ENCODE data around the gene TTLL9.

Gene TTLL9

GRCh38 chr20:31868853-31869672 lies 1.4 kb upstream of the TTLL9 start:
- Histone ChIP-seq H3K36me3 (replicated peaks) (no peaks in the 10 kb centered on the region), H3K27ac (no peak overlapping the region), H3K27me3 (replicated peaks) (peaks cover 31% of the 10 kb centered on the region), H3K4me3 (ENCODE audit: low read depth, low read length) (no peak overlapping the region)
- in situ Hi-C loops (cut with HindIII; ENCODE audit: low pct_ligation_motif_present, low sequenced_read_pairs) = no loop called here
- DNase-seq = no peak
- TF ChIP-seq, protein P1, sequence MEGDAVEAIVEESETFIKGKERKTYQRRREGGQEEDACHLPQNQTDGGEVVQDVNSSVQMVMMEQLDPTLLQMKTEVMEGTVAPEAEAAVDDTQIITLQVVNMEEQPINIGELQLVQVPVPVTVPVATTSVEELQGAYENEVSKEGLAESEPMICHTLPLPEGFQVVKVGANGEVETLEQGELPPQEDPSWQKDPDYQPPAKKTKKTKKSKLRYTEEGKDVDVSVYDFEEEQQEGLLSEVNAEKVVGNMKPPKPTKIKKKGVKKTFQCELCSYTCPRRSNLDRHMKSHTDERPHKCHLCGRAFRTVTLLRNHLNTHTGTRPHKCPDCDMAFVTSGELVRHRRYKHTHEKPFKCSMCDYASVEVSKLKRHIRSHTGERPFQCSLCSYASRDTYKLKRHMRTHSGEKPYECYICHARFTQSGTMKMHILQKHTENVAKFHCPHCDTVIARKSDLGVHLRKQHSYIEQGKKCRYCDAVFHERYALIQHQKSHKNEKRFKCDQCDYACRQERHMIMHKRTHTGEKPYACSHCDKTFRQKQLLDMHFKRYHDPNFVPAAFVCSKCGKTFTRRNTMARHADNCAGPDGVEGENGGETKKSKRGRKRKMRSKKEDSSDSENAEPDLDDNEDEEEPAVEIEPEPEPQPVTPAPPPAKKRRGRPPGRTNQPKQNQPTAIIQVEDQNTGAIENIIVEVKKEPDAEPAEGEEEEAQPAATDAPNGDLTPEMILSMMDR (IDR thresholded peaks at IDR 0.05; ENCODE audit: low read depth, low read length, missing control alignments) = no peak

DNA sequence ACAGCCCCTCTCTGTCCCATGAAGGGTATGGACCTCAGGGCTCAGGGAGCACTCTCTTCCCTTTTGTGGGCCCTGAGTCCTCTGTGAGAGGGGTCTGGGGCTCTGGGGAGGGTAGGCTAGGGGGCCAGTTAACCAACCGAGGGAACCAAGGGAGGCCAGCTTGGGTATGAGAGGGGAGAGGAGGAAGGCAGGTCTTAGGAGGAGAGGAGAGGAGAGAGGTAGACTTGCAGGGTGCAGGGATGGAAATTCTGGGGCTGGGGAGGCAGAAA lies 827 bp upstream of the TTLL9 start:
- TF ChIP-seq, protein P1 (IDR thresholded peaks at IDR 0.05; ENCODE audit: low read depth, low read length, missing control alignments) = no peak
- in situ Hi-C loops (cut with HindIII; ENCODE audit: low pct_ligation_motif_present, low sequenced_read_pairs) = no loop called here
- DNase-seq = no peak
- H3K27me3 ChIP-seq (replicated peaks) = peaks cover 31% of the 10 kb centered on the region
- no peak overlapping the region for H3K4me3 ChIP-seq (ENCODE audit: low read depth, low read length)
- no peaks in the 10 kb centered on the region for H3K36me3 ChIP-seq (replicated peaks)
- H3K27ac ChIP-seq = no peak overlapping the region

- in situ Hi-C loops (cut with HindIII; ENCODE audit: low pct_ligation_motif_present, low sequenced_read_pairs) = no loop called here
- Histone ChIP-seq H3K4me3 (ENCODE audit: low read depth, low read length) (peak overlapping the region; percentile 42), H3K27me3 (replicated peaks) (peaks cover 31% of the 10 kb centered on the region), H3K36me3 (replicated peaks) (no peaks in the 10 kb centered on the region), H3K27ac (no peak overlapping the region)
- DNase-seq = no peak
- TF ChIP-seq, protein P1 (IDR thresholded peaks at IDR 0.05; ENCODE audit: low read depth, low read length, missing control alignments) = no peak
Observed at GRCh38 chr20:31870726-31871617, 538 bp downstream of the TTLL9 start.

DNA sequence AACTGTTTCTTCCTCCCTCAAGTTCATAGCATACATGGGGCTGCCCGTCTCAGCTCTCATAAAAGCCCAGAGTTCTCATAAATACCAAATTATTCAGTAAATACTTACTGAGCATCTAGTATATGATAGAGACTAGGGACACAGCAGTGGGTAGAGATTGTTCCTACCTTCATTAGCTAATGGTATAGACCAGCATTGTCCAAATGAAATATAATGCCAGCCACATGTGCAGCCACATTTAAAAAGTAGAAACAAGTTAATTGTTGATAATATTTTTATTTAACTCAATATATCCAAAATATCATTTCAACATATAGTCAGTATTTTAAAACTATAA lies 1.2 kb downstream of the TTLL9 start:
- no peak overlapping the region for H3K4me3 ChIP-seq (ENCODE audit: low read depth, low read length)
- no peaks in the 10 kb centered on the region for H3K36me3 ChIP-seq (replicated peaks)
- DNase-seq = no peak
- no peak overlapping the region for H3K27ac ChIP-seq
- in situ Hi-C loops (cut with HindIII; ENCODE audit: low pct_ligation_motif_present, low sequenced_read_pairs) = no loop called here
- H3K27me3 ChIP-seq (replicated peaks) = peaks cover 31% of the 10 kb centered on the region
- TF ChIP-seq, protein P1 (IDR thresholded peaks at IDR 0.05; ENCODE audit: low read depth, low read length, missing control alignments) = no peak

GRCh38 chr20:31872406-31872805 lies 2.0 kb downstream of the TTLL9 start:
- DNase-seq = no peak
- Histone ChIP-seq H3K4me3 (ENCODE audit: low read depth, low read length) (no peak overlapping the region), H3K27ac (no peak overlapping the region), H3K27me3 (replicated peaks) (peaks cover 31% of the 10 kb centered on the region), H3K36me3 (replicated peaks) (no peaks in the 10 kb centered on the region)
- TF ChIP-seq, protein P1 (IDR thresholded peaks at IDR 0.05; ENCODE audit: low read depth, low read length, missing control alignments) = no peak
- in situ Hi-C loops (cut with HindIII; ENCODE audit: low pct_ligation_motif_present, low sequenced_read_pairs) = no loop called here

Measured in brain microvascular endothelial cell (primary cell).